HEK293 (cell line): ENCODE results near the gene RPS6KB1.
"Not testable (repeated sequence)": the region's sequence is repeated elsewhere in the genome, so short reads cannot be mapped to it uniquely, and the experiment has no call there.

Source experiments
- YY1 ChIP-seq: fragments of 450-650 bp; formaldehyde crosslinking; IDR thresholded peaks from 2 replicates; pipeline ENCODE4 v1.5.1; 2018; ENCODE audit warnings: missing biosample characterization, missing genetic modification characterization
- ZFP37 ChIP-seq: fragments of 450-650 bp; formaldehyde crosslinking; IDR thresholded peaks from 2 replicates; pipeline ENCODE4 v1.5.1; 2016; ENCODE audit warnings: missing biosample characterization, missing genetic modification characterization
- ZNF133 ChIP-seq: fragments of 450-650 bp; formaldehyde crosslinking; IDR thresholded peaks from 2 replicates; pipeline ENCODE4 v1.5.1; 2016; ENCODE audit warnings: missing biosample characterization, missing genetic modification characterization
- ZNF211 ChIP-seq: fragments of 450-650 bp; formaldehyde crosslinking; IDR thresholded peaks from 2 replicates; pipeline ENCODE4 v1.5.1; 2016; ENCODE audit warnings: low read depth, missing biosample characterization, missing genetic modification characterization
- ZNF23 ChIP-seq: fragments of 450-650 bp; formaldehyde crosslinking; IDR thresholded peaks from 2 replicates; pipeline ENCODE4 v1.5.1; 2016; ENCODE audit warnings: missing biosample characterization, missing genetic modification characterization, borderline replicate concordance
- ZNF560 ChIP-seq: fragments of 450-650 bp; formaldehyde crosslinking; IDR thresholded peaks from 2 replicates; pipeline ENCODE4 v1.5.1; 2017; ENCODE audit warnings: missing biosample characterization, missing genetic modification characterization, borderline replicate concordance
- ZNF596 ChIP-seq: fragments of 450-650 bp; IDR thresholded peaks from 2 replicates; pipeline ENCODE4 v1.5.0; 2018; ENCODE audit warnings: missing biosample characterization, mild to moderate bottlenecking, missing genetic modification characterization, moderate library complexity
- TF ChIP-seq, protein P1 (sequence below): fragments of 450-650 bp; formaldehyde crosslinking; IDR thresholded peaks from 2 replicates; pipeline ENCODE4 v1.5.1; 2016; ENCODE audit warnings: missing biosample characterization, missing genetic modification characterization
- TF ChIP-seq, protein P2 (sequence below): sonication (generic); formaldehyde crosslinking; IDR thresholded peaks from 2 replicates; pipeline ENCODE4 v1.8.1; 2022; ENCODE audit warnings: mild to moderate bottlenecking, moderate library complexity, missing genetic modification reagents
- TF ChIP-seq, protein P3 (sequence below): fragments of 450-650 bp; formaldehyde crosslinking; IDR thresholded peaks from 2 replicates; pipeline ENCODE4 v1.5.1; 2016; ENCODE audit warnings: missing biosample characterization, missing genetic modification characterization

DNA sequence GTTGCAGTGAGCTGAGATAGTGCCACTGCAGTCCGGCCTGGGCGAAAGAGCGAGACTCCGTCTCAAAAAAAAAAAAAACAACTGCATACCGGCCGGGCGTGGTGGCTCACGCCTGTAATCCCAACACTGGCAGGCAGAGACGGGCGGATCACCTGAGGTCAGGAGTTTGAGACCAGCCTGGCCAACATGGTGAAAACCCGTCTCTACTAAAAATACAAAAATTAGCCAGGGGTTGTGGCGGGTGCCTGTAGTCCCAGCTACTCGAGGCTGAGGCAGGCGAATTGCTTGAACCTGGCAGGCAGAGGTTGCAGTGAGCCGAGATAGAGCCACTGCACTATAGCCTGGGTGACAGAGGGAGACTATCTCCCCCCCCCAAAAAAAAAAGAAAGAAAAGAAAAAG, 42.6 kb upstream of the RPS6KB1 start:
- TF ChIP-seq YY1 (tag by site-specific recombination); ZNF133; ZNF211 (tag by site-specific recombination); ZNF560; ZFP37 (tag by site-specific recombination); ZNF23 (tag by site-specific recombination); ZNF596 (tag by site-specific recombination): not testable (repeated sequence)
- TF ChIP-seq, protein P1, sequence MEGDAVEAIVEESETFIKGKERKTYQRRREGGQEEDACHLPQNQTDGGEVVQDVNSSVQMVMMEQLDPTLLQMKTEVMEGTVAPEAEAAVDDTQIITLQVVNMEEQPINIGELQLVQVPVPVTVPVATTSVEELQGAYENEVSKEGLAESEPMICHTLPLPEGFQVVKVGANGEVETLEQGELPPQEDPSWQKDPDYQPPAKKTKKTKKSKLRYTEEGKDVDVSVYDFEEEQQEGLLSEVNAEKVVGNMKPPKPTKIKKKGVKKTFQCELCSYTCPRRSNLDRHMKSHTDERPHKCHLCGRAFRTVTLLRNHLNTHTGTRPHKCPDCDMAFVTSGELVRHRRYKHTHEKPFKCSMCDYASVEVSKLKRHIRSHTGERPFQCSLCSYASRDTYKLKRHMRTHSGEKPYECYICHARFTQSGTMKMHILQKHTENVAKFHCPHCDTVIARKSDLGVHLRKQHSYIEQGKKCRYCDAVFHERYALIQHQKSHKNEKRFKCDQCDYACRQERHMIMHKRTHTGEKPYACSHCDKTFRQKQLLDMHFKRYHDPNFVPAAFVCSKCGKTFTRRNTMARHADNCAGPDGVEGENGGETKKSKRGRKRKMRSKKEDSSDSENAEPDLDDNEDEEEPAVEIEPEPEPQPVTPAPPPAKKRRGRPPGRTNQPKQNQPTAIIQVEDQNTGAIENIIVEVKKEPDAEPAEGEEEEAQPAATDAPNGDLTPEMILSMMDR (tag by site-specific recombination) = not testable (repeated sequence)
- TF ChIP-seq, protein P2, sequence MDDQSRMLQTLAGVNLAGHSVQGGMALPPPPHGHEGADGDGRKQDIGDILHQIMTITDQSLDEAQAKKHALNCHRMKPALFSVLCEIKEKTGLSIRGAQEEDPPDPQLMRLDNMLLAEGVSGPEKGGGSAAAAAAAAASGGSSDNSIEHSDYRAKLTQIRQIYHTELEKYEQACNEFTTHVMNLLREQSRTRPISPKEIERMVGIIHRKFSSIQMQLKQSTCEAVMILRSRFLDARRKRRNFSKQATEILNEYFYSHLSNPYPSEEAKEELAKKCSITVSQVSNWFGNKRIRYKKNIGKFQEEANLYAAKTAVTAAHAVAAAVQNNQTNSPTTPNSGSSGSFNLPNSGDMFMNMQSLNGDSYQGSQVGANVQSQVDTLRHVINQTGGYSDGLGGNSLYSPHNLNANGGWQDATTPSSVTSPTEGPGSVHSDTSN (CRISPR knock-in tag) = not testable (repeated sequence)
- TF ChIP-seq, protein P3, sequence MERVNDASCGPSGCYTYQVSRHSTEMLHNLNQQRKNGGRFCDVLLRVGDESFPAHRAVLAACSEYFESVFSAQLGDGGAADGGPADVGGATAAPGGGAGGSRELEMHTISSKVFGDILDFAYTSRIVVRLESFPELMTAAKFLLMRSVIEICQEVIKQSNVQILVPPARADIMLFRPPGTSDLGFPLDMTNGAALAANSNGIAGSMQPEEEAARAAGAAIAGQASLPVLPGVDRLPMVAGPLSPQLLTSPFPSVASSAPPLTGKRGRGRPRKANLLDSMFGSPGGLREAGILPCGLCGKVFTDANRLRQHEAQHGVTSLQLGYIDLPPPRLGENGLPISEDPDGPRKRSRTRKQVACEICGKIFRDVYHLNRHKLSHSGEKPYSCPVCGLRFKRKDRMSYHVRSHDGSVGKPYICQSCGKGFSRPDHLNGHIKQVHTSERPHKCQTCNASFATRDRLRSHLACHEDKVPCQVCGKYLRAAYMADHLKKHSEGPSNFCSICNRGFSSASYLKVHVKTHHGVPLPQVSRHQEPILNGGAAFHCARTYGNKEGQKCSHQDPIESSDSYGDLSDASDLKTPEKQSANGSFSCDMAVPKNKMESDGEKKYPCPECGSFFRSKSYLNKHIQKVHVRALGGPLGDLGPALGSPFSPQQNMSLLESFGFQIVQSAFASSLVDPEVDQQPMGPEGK (tag by site-specific recombination) = not testable (repeated sequence)
